MCF 10A (cell line): ENCODE data around the gene LRCH3. TPM values are rescaled to one million over a fixed set of nuclear protein-coding genes. Genes with fewer than 3 reads are reported as not detected.

Experiments used
- BruUV-seq: library from RNA; stranded (reverse); fragments of 400-500 nt; replicated peaks from 2 replicates; lab custom pipeline; 2021; lab: Mats Ljungman, UMichigan
- CTCF ChIA-PET: fragments of 300-600 bp; sonication (Branson Sonifier 250); formaldehyde crosslinking; extraction: SDS; loops from one replicate; lab custom pipeline; 2021; ENCODE audit warnings: antibody characterized with exemption, inconsistent platforms; lab: Yijun Ruan, JAX
- POLR2A ChIA-PET: fragments of 300-600, 350-650 bp; sonication (Branson Sonifier 250); formaldehyde crosslinking; extraction: SDS; loops from one replicate; lab custom pipeline; 2020; ENCODE audit warnings: antibody characterized with exemption, inconsistent platforms; lab: Yijun Ruan, JAX
- DNase-seq: peaks from one replicate; pipeline ENCODE4 v3.0.0-alpha.2; 2018; ENCODE audit not compliant: unreplicated experiment
- H3K27ac Mint-ChIP-seq: one replicate; pipeline ENCODE4 v1.8.0; 2022; ENCODE audit warnings: mild to moderate bottlenecking, low read depth, mixed read lengths; ENCODE audit not compliant: unreplicated experiment
- H3K27me3 Mint-ChIP-seq: one replicate; pipeline ENCODE4 v1.8.0; 2022; ENCODE audit warnings: mixed read lengths; ENCODE audit not compliant: insufficient read depth, unreplicated experiment
- H3K36me3 Mint-ChIP-seq: one replicate; pipeline ENCODE4 v1.8.0; 2022; ENCODE audit warnings: mild to moderate bottlenecking, moderate library complexity, mixed read lengths; ENCODE audit not compliant: insufficient read depth, unreplicated experiment
- H3K4me1 Mint-ChIP-seq: one replicate; pipeline ENCODE4 v1.8.0; 2022; ENCODE audit warnings: mixed read lengths; ENCODE audit not compliant: insufficient read depth, unreplicated experiment
- H3K4me3 Mint-ChIP-seq: one replicate; pipeline ENCODE4 v1.8.0; 2022; ENCODE audit warnings: mild to moderate bottlenecking, moderate library complexity, mixed read lengths; ENCODE audit not compliant: unreplicated experiment
- H3K9me3 Mint-ChIP-seq: one replicate; pipeline ENCODE4 v1.8.0; 2022; ENCODE audit warnings: mixed read lengths; ENCODE audit not compliant: unreplicated experiment
- intact Hi-C: fragments of 100-400 bp; cut with micrococcal nuclease; formaldehyde crosslinking; loops from 2 replicates; pipeline ENCODE4 v1.14.1; 2022
- total RNA-seq: library from RNA; stranded (reverse); gene quantifications from 2 replicates; pipeline ENCODE4 v1.2.3, GENCODE V29; 2022
- TF ChIP-seq, protein P1 (sequence below): fragments of 200-600 bp; IDR thresholded peaks from one replicate; pipeline ENCODE4 v1.8.0; 2022; ENCODE audit warnings: antibody characterized with exemption, mild to moderate bottlenecking; ENCODE audit not compliant: unreplicated experiment

LRCH3 gene
- total RNA-seq, 1 experiment from 2014 or later, result 58.8 TPM

DNA sequence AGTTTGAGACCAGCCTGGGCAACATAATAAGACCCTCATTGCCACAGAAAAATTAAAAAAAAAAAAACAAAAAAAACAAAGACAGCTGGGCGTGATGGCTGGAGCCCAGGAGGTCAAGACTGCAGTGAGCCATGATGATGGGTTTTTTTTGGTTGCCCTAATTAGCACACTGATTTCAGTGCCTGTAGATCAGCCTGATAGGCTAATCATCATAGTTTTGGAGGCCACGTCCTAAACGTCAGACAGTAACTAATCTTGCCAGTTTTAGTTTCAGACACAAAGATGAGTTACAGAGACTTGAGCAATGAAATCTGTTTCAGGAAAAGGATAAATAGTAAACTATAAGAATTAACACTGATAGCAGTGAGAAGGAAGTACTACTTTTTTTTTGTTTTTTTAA, 55.4 kb downstream of the LRCH3 start:
- CTCF ChIA-PET, result no interaction called here
- Mint-ChIP-seq H3K36me3 (peaks cover 86% of the 10 kb centered on the region), H3K9me3 (no peaks in the 10 kb centered on the region), H3K27ac (no peak overlapping the region), H3K27me3 (no peaks in the 10 kb centered on the region), H3K4me1 (no peaks in the 10 kb centered on the region), H3K4me3 (no peak overlapping the region)
- POLR2A ChIA-PET, result interaction anchor here (0.6 kb wide), 1 partner anchor 50 kb away, joined by 3 read pairs; no protein-coding TSS in a partner anchor
- no TSS peak for BruUV-seq
- intact Hi-C loops, result no loop called here
- no peak for DNase-seq
- TF ChIP-seq, protein P1, sequence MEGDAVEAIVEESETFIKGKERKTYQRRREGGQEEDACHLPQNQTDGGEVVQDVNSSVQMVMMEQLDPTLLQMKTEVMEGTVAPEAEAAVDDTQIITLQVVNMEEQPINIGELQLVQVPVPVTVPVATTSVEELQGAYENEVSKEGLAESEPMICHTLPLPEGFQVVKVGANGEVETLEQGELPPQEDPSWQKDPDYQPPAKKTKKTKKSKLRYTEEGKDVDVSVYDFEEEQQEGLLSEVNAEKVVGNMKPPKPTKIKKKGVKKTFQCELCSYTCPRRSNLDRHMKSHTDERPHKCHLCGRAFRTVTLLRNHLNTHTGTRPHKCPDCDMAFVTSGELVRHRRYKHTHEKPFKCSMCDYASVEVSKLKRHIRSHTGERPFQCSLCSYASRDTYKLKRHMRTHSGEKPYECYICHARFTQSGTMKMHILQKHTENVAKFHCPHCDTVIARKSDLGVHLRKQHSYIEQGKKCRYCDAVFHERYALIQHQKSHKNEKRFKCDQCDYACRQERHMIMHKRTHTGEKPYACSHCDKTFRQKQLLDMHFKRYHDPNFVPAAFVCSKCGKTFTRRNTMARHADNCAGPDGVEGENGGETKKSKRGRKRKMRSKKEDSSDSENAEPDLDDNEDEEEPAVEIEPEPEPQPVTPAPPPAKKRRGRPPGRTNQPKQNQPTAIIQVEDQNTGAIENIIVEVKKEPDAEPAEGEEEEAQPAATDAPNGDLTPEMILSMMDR, result no peak

DNA sequence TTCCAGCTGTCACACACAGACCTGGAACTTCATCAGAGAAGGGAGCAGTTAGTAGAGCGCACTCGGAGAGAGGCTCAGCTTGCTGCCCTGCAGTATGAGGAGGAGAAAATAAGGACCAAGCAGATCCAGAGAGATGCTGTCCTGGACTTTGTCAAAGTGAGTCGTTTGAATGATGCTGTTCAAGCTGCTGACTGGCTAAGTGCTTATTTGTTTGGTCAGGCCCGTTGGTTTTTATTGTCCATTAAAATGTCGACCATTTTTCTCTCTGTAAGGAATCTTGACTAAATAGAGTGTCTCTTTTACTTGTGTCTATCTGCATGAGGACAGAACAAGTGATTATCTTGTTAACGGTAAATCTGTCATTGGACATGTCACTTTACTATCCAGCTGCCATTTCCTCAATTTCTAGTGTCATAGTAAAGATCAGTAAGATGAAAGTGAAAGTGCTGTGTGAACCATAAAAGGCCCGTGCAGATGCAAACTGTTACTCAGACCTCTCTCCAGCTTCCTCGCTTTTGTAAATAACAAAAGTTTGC, 56.9 kb downstream of the LRCH3 start:
- intact Hi-C loops, result no loop called here
- no peak for DNase-seq
- TF ChIP-seq, protein P1, result no peak
- no peaks in the 10 kb centered on the region for H3K4me1 Mint-ChIP-seq
- BruUV-seq, result no TSS peak
- ChIA-PET POLR2A (no interaction called here), CTCF (interaction anchor here (0.7 to 0.9 kb wide), 2 partner anchors 13 to 24 kb away, joined by 3 to 5 read pairs; no protein-coding TSS in a partner anchor)
- H3K36me3 Mint-ChIP-seq, result peaks cover 88% of the 10 kb centered on the region
- H3K27ac Mint-ChIP-seq, result no peak overlapping the region
- no peaks in the 10 kb centered on the region for H3K27me3 Mint-ChIP-seq
- no peak overlapping the region for H3K4me3 Mint-ChIP-seq
- no peaks in the 10 kb centered on the region for H3K9me3 Mint-ChIP-seq

- peak; percentile 92 for DNase-seq
- TSS peak; percentile 99 for BruUV-seq
- Mint-ChIP-seq H3K27me3 (no peaks in the 10 kb centered on the region), H3K27ac (peak overlapping the region; percentile 94), H3K36me3 (peaks cover 63% of the 10 kb centered on the region), H3K4me1 (peaks cover 21% of the 10 kb centered on the region), H3K4me3 (peak overlapping the region; percentile 28), H3K9me3 (no peaks in the 10 kb centered on the region)
- POLR2A ChIA-PET, result interaction anchor here (0.8 to 1.4 kb wide), 8 partner anchors 10 to 135 kb away, joined by 3 to 7 read pairs (median 3); partner anchors contain the start of gene LRCH3
- intact Hi-C loops, result no loop called here
- TF ChIP-seq, protein P1, result no peak
- CTCF ChIA-PET, result interaction anchor here (0.6 to 0.9 kb wide), 3 partner anchors 12 to 111 kb away, joined by 3 read pairs; no protein-coding TSS in a partner anchor
These were observed 63.7 kb downstream of the LRCH3 start for GRCh38 chr3:197854596-197855343.

DNA sequence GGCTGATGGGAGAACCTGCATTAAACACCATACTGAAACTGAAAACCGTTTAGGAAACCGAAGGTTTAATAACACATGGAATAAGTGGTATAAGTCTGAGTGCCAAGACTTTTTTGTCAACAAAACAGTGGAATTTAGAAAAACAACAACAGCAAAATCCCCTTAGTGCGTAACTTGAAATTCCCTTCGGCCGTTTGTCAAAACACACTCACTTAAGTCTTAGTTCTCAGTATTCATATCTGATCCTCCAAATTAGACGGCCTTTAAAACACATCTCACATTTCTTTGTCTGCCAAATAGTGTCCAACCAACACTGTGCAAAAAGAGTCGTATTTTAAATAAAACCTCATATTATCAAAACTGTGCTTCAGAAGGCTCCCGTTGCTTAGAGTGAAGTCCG, 64.5 kb downstream of the LRCH3 start:
- no peak for DNase-seq
- TF ChIP-seq, protein P1, result no peak
- TSS peak; percentile 95 for BruUV-seq
- Mint-ChIP-seq H3K27ac (peak overlapping the region; percentile 94), H3K27me3 (no peaks in the 10 kb centered on the region), H3K9me3 (no peaks in the 10 kb centered on the region), H3K4me3 (no peak overlapping the region), H3K4me1 (peaks cover 21% of the 10 kb centered on the region), H3K36me3 (peaks cover 55% of the 10 kb centered on the region)
- POLR2A ChIA-PET, result interaction anchor here (0.7 to 1.4 kb wide), 4 partner anchors 11 to 104 kb away, joined by 3 to 7 read pairs (median 4); partner anchors contain the start of gene LRCH3
- intact Hi-C loops, result no loop called here
- CTCF ChIA-PET, result interaction anchor here (0.8 kb wide), 1 partner anchor 50 kb away, joined by 3 read pairs; no protein-coding TSS in a partner anchor
